ENCODE results near the gene MUC6. TPM values are rescaled to one million over a fixed set of nuclear protein-coding genes. Genes with fewer than 3 reads are reported as not detected.

MUC6 gene
- total RNA-seq, 3 donors from 2014 or later (not counting 1 experiment from before 2014, with no cell fraction given): not detected

GRCh38 chr11:1053121-1053901, 16.8 kb upstream of the MUC6 start:
- H3K27ac Mint-ChIP-seq: no peak overlapping the region
- TF ChIP-seq CTCF (IDR thresholded peaks at IDR 0.05): no peak
- Histone ChIP-seq H3K9me3 (ENCODE audit: control insufficient read depth, insufficient read depth, low read length) (no peaks in the 10 kb centered on the region), H3K27ac (ENCODE audit: low read length) (no peak overlapping the region), H3K27me3 (ENCODE audit: control insufficient read depth, insufficient read depth, low read length) (peaks cover 5% of the 10 kb centered on the region), H3K36me3 (ENCODE audit: control insufficient read depth, insufficient read depth, low read length) (no peaks in the 10 kb centered on the region), H3K4me1 (ENCODE audit: control insufficient read depth, insufficient read depth, low read length) (peaks cover 8% of the 10 kb centered on the region), H3K4me3 (ENCODE audit: low read length) (no peak overlapping the region)
- intact Hi-C loops (cut with micrococcal nuclease): no loop called here
- DNase-seq: no peak
- 79% methylated on average over 24 of the region's 25 CpGs for WGBS (ENCODE audit: insufficient coverage)
- no peaks in the 10 kb centered on the region for H3K36me3 Mint-ChIP-seq
- no peaks in the 10 kb centered on the region for H3K9me3 Mint-ChIP-seq
- H3K27me3 Mint-ChIP-seq (ENCODE audit: low read depth in 2 of 2): peaks cover 0 to 13% of the 10 kb centered on the region in 2 donors
- peaks cover 4 to 5% of the 10 kb centered on the region in 2 donors for H3K4me1 Mint-ChIP-seq
- no peak overlapping the region for H3K4me3 Mint-ChIP-seq
- ATAC-seq: no peak

- intact Hi-C loops (cut with micrococcal nuclease): no loop called here
- peaks cover 5% of the 10 kb centered on the region for H3K27me3 ChIP-seq (ENCODE audit: control insufficient read depth, insufficient read depth, low read length)
- H3K36me3 Mint-ChIP-seq: no peaks in the 10 kb centered on the region
- no peak overlapping the region for H3K27ac ChIP-seq (ENCODE audit: low read length)
- DNase-seq (no peak), ATAC-seq (no peak)
- H3K27ac Mint-ChIP-seq: no peak overlapping the region
- H3K4me1 Mint-ChIP-seq: peaks cover 4 to 5% of the 10 kb centered on the region in 2 donors
- peaks cover 0 to 7% of the 10 kb centered on the region in 2 donors for H3K27me3 Mint-ChIP-seq (ENCODE audit: low read depth in 2 of 2)
- no peaks in the 10 kb centered on the region for H3K9me3 Mint-ChIP-seq
- 80% methylated on average over 25 of the region's 25 CpGs for WGBS (ENCODE audit: insufficient coverage)
- no peak overlapping the region for H3K4me3 ChIP-seq (ENCODE audit: low read length)
- H3K4me3 Mint-ChIP-seq: no peak overlapping the region
- TF ChIP-seq CTCF (IDR thresholded peaks at IDR 0.05): no peak
- H3K9me3 ChIP-seq (ENCODE audit: control insufficient read depth, insufficient read depth, low read length): no peaks in the 10 kb centered on the region
- H3K4me1 ChIP-seq (ENCODE audit: control insufficient read depth, insufficient read depth, low read length): peaks cover 8% of the 10 kb centered on the region
- no peaks in the 10 kb centered on the region for H3K36me3 ChIP-seq (ENCODE audit: control insufficient read depth, insufficient read depth, low read length)
Measured at GRCh38 chr11:1052133-1053011, 15.9 kb upstream of the MUC6 start.

GRCh38 chr11:1051356-1052132, 15.0 kb upstream of the MUC6 start:
- H3K27me3 Mint-ChIP-seq (ENCODE audit: low read depth in 2 of 2): peaks cover 0 to 7% of the 10 kb centered on the region in 2 donors
- H3K4me1 Mint-ChIP-seq: peaks cover 11 to 12% of the 10 kb centered on the region in 2 donors
- WGBS (ENCODE audit: insufficient coverage): 65% methylated on average over 15 of the region's 15 CpGs
- Histone ChIP-seq H3K27ac (ENCODE audit: low read length) (no peak overlapping the region), H3K36me3 (ENCODE audit: control insufficient read depth, insufficient read depth, low read length) (no peaks in the 10 kb centered on the region), H3K4me3 (ENCODE audit: low read length) (no peak overlapping the region), H3K4me1 (ENCODE audit: control insufficient read depth, insufficient read depth, low read length) (peaks cover 12% of the 10 kb centered on the region), H3K27me3 (ENCODE audit: control insufficient read depth, insufficient read depth, low read length) (peaks cover 5% of the 10 kb centered on the region), H3K9me3 (ENCODE audit: control insufficient read depth, insufficient read depth, low read length) (no peaks in the 10 kb centered on the region)
- ATAC-seq (no peak), DNase-seq (no peak)
- intact Hi-C loops (cut with micrococcal nuclease): loop anchor here (1.0 kb wide), 1 partner anchor 203 kb away; no protein-coding TSS in a partner anchor
- no peaks in the 10 kb centered on the region for H3K36me3 Mint-ChIP-seq
- H3K9me3 Mint-ChIP-seq: no peaks in the 10 kb centered on the region
- no peak overlapping the region for H3K4me3 Mint-ChIP-seq
- peak; percentile 45 for TF ChIP-seq CTCF (IDR thresholded peaks at IDR 0.05)
- H3K27ac Mint-ChIP-seq: no peak overlapping the region
